Brain microvascular endothelial cell (primary cell): ENCODE data around the gene DDHD1.

Experiments used
- DNase-seq: peaks from one replicate; pipeline ENCODE4 v3.0.0-alpha.2; 2020
- H3K27ac ChIP-seq: fragments of 250-450 bp; sonication (Bioruptor Pico); 2 replicates; pipeline ENCODE4 v1.5.1; 2020; ENCODE audit warnings: mild to moderate bottlenecking, moderate library complexity
- H3K27me3 ChIP-seq: fragments of 250-450 bp; sonication (Bioruptor Pico); replicated peaks from 2 replicates; pipeline ENCODE4 v1.5.1; 2020; ENCODE audit warnings: mild to moderate bottlenecking
- H3K36me3 ChIP-seq: fragments of 250-450 bp; sonication (Bioruptor Pico); replicated peaks from 2 replicates; pipeline ENCODE4 v1.5.1; 2020; ENCODE audit warnings: mild to moderate bottlenecking
- H3K4me3 ChIP-seq: 2 replicates; pipeline ENCODE4 v1.5.1; 2011; ENCODE audit warnings: low read depth, mild to moderate bottlenecking, control low read depth, low read length, moderate library complexity
- CTCF ChIP-seq: IDR thresholded peaks from 2 replicates; pipeline ENCODE4 v1.5.1; 2011; ENCODE audit warnings: low read depth, mild to moderate bottlenecking, moderate library complexity, low read length, control low read depth, inconsistent platforms; ENCODE audit errors: missing control alignments
- in situ Hi-C: cut with HindIII; loops from 2 replicates; pipeline ENCODE4 v1.10.0; 2017; ENCODE audit warnings: low sequenced_read_pairs, low pct_ligation_motif_present

DDHD1 gene

GRCh38 chr14:53152887-53153701, at the start of gene DDHD1:
TSS of gene DDHD1 (minus strand) at chr14:53153323. CDS start at chr14:53153098, 225 bp downstream.
- H3K27ac ChIP-seq: peak within 1 kb of the TSS; percentile 48
- peak within 1 kb of the TSS; percentile 86 for H3K4me3 ChIP-seq
- TF ChIP-seq CTCF: no peak
- H3K27me3 ChIP-seq: no peaks in the 10 kb centered on the region
- in situ Hi-C loops: no loop called here
- DNase-seq: peak; percentile 31
- H3K36me3 ChIP-seq: no peaks in the 10 kb centered on the region

- H3K36me3 ChIP-seq: no peaks in the 10 kb centered on the region
- no peak overlapping the region for H3K4me3 ChIP-seq
- no peak overlapping the region for H3K27ac ChIP-seq
- in situ Hi-C loops: no loop called here
- no peaks in the 10 kb centered on the region for H3K27me3 ChIP-seq
- TF ChIP-seq CTCF: no peak
- no peak for DNase-seq
Measured at GRCh38 chr14:53195949-53196348, 42.8 kb upstream of the DDHD1 start.

- H3K4me3 ChIP-seq: no peak overlapping the region
- H3K27me3 ChIP-seq: no peaks in the 10 kb centered on the region
- DNase-seq: peak; percentile 47
- no peak for TF ChIP-seq CTCF
- no peak overlapping the region for H3K27ac ChIP-seq
- in situ Hi-C loops: no loop called here
- H3K36me3 ChIP-seq: no peaks in the 10 kb centered on the region
Measured at GRCh38 chr14:53193193-53193592, 40.1 kb upstream of the DDHD1 start.

GRCh38 chr14:53192052-53192760, 39.1 kb upstream of the DDHD1 start:
- H3K27me3 ChIP-seq: no peaks in the 10 kb centered on the region
- H3K4me3 ChIP-seq: no peak overlapping the region
- DNase-seq: no peak
- in situ Hi-C loops: no loop called here
- no peak overlapping the region for H3K27ac ChIP-seq
- TF ChIP-seq CTCF: no peak
- H3K36me3 ChIP-seq: no peaks in the 10 kb centered on the region

GRCh38 chr14:53190938-53191337, 37.8 kb upstream of the DDHD1 start:
- no peaks in the 10 kb centered on the region for H3K27me3 ChIP-seq
- DNase-seq: no peak
- H3K36me3 ChIP-seq: no peaks in the 10 kb centered on the region
- H3K4me3 ChIP-seq: no peak overlapping the region
- no peak for TF ChIP-seq CTCF
- in situ Hi-C loops: no loop called here
- H3K27ac ChIP-seq: no peak overlapping the region
